BJ (cell line): ENCODE results near the gene KCNQ1. TPM values are rescaled to one million over a fixed set of nuclear protein-coding genes. Genes with fewer than 3 reads are reported as not detected.

ENCODE experiments used
- CTCF ChIA-PET: fragments of 350-600 bp; formaldehyde crosslinking; extraction: SDS; loops from one replicate; lab custom pipeline; 2021; ENCODE audit warnings: antibody characterized with exemption, inconsistent platforms; lab: Yijun Ruan, JAX
- POLR2A ChIA-PET: fragments of 300-600 bp; sonication (Branson Sonifier 250); formaldehyde crosslinking; extraction: SDS; loops from one replicate; lab custom pipeline; 2021; ENCODE audit warnings: antibody characterized with exemption; lab: Charles Lee
- DNase-seq: peaks from one replicate; pipeline ENCODE4 v3.0.0-alpha.2; 2011; ENCODE audit warnings: low read depth
- H3K27me3 ChIP-seq: 2 replicates; pipeline ENCODE4 v1.6.0; 2011; ENCODE audit warnings: low read length; ENCODE audit not compliant: control insufficient read depth, insufficient read depth
- H3K36me3 ChIP-seq: 2 replicates; pipeline ENCODE4 v1.5.1; 2011; ENCODE audit warnings: low read length; ENCODE audit not compliant: control insufficient read depth, insufficient read depth
- H3K4me3 ChIP-seq: 2 replicates; pipeline ENCODE4 v1.5.1; 2011; ENCODE audit warnings: low read depth, mild to moderate bottlenecking, control low read depth, low read length
- CTCF ChIP-seq: IDR thresholded peaks from 2 replicates; pipeline ENCODE4 v1.5.1; 2011; ENCODE audit warnings: low read depth, mild to moderate bottlenecking, control low read depth, inconsistent platforms, low read length, moderate library complexity; ENCODE audit not compliant: insufficient read depth
- polyA plus RNA-seq: library from polyadenylated mRNA; depleted of rRNA; stranded (reverse); fragments of >200 nt; gene quantifications from 2 replicates; pipeline ENCODE4 v1.2.3, GENCODE V29; 2011

Gene KCNQ1
- polyA plus RNA-seq, 1 experiment = not detected

DNA sequence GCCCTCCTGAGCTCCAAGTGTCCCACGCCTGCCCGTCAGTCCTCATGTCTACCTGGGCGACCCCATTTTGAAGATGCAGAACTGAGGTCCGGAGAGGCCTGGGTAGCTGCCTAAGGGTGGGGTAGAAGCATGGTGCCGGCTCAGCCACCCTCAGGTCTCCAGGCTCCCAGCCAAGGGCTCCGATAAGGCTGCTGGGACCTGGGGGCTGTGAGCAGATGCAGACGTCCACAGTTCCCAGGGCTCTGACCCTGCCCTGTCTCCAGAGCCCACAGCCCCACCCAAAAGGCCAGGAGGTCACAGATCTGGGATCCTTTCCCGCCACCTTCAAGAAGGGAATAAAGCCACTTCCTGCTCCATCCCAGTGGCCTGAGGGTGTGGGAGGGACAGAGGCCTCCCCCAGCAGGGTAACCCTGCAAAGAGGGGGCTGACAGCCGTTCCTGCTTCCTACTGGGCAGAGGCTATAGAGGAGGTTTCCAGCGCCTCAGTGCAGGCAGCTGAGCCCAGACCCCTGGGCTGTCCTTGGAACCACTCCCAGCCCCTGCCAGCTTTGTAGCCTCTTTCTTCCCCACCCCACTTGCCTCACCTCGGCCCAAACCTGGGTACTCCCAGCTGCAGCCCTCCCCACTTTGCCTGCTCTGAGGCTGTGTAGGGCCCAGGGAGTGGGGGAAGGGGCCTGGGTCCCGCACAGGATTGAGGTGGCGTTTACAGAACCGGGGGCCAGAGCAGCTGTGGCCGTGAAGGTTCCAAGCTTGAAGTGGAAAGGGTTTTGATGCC is 355.3 kb downstream of the KCNQ1 start:
- H3K4me3 ChIP-seq = no peak overlapping the region
- POLR2A ChIA-PET = no interaction called here
- peaks cover 3% of the 10 kb centered on the region; the same call in 1 of the 2 replicates for H3K27me3 ChIP-seq
- CTCF ChIA-PET = interaction anchor here (0.6 to 1.1 kb wide), 2 partner anchors 88 to 358 kb away, joined by 3 to 4 read pairs; no protein-coding TSS in a partner anchor
- H3K36me3 ChIP-seq = no peaks in the 10 kb centered on the region
- TF ChIP-seq CTCF = no peak
- DNase-seq = no peak

DNA sequence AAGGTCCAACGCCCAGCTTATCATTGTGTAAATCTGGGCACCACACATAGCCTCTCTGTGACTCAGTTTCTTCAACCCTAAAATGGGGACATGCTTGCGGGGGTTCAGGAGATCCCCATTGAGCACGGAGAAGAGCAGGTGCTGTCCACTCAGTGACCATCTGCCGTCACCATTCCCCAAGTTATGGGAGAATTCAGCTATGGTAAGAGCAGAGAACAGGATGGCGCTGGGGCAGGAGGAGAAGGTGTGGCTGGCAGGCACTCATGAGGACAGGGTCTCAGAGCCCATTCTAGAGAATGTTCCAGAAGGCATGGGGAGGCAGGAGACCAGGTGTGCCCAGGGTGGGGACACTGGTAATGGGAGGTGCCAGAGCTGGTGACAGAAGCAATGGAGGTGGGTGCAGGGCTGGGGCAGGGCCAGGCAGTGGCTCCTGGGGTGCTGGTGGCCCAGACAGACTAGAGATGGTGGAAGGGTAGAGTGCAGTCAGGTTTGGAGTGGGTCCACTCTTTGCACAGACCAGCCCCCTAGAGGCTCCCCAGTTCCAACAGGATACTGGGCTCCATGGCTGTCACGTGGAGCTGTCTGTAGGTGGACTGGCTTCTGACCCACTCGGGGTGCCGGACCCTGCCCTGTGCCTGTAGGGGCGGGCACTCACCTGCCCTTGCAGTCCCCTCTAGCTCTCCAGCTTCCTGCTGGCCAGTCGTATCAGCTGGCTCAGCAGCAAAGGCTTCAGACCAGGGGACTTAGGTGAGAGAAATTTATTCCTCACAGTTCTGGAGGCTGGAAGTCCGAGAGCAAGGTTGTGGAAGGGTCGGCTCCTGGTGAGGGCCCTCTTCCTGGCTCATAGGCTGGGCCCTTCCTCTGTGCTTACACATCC is 356.1 kb downstream of the KCNQ1 start:
- Histone ChIP-seq H3K36me3 (no peaks in the 10 kb centered on the region), H3K27me3 (peaks cover 9% of the 10 kb centered on the region), H3K4me3 (no peak overlapping the region)
- POLR2A ChIA-PET = no interaction called here
- no peak for DNase-seq
- CTCF ChIA-PET = interaction anchor here (0.6 kb wide), 1 partner anchor 359 kb away, joined by 3 read pairs; no protein-coding TSS in a partner anchor
- no peak for TF ChIP-seq CTCF

- CTCF ChIA-PET = interaction anchor here (0.5 kb wide), 1 partner anchor 270 kb away, joined by 3 read pairs; no protein-coding TSS in a partner anchor
- no peak for DNase-seq
- Histone ChIP-seq H3K27me3 (peaks cover 15% of the 10 kb centered on the region), H3K4me3 (no peak overlapping the region), H3K36me3 (no peaks in the 10 kb centered on the region)
- TF ChIP-seq CTCF = no peak
- POLR2A ChIA-PET = no interaction called here
Observed at GRCh38 chr11:2801711-2802388, 357.0 kb downstream of the KCNQ1 start.

GRCh38 chr11:2802389-2803185 is 357.8 kb downstream of the KCNQ1 start:
- Histone ChIP-seq H3K36me3 (no peaks in the 10 kb centered on the region), H3K4me3 (no peak overlapping the region), H3K27me3 (peaks cover 18% of the 10 kb centered on the region)
- POLR2A ChIA-PET = no interaction called here
- TF ChIP-seq CTCF = no peak
- CTCF ChIA-PET = interaction anchor here (0.5 kb wide), 1 partner anchor 271 kb away, joined by 3 read pairs; no protein-coding TSS in a partner anchor
- no peak for DNase-seq
